Kidney epithelial cell (primary cell): ENCODE results near the gene LRRC7. TPM values are rescaled to one million over a fixed set of nuclear protein-coding genes. Genes with fewer than 3 reads are reported as not detected.

Experiments used
- DNase-seq: peaks from one replicate; pipeline ENCODE4 v3.0.0-alpha.2; 2010; ENCODE audit warnings: low read depth
- H3K27me3 ChIP-seq: 2 replicates; pipeline ENCODE4 v1.6.0; 2011; ENCODE audit warnings: low read length; ENCODE audit not compliant: control insufficient read depth, insufficient read depth
- H3K36me3 ChIP-seq: 2 replicates; pipeline ENCODE4 v1.5.1; 2011; ENCODE audit warnings: low read length; ENCODE audit not compliant: control insufficient read depth, insufficient read depth
- H3K4me3 ChIP-seq: 2 replicates; pipeline ENCODE4 v1.5.1; 2011; ENCODE audit warnings: low read depth, mild to moderate bottlenecking, control low read depth, low read length
- total RNA-seq: library from RNA; depleted of rRNA; stranded (reverse); fragments of >200 nt; gene quantifications from 2 replicates; pipeline ENCODE4 v1.2.3, GENCODE V29; 2015
- TF ChIP-seq, protein P1 (sequence below): IDR thresholded peaks from 2 replicates; pipeline ENCODE4 v1.5.1; 2011; ENCODE audit warnings: mild to moderate bottlenecking, moderate library complexity, low read length, control low read depth, inconsistent platforms; ENCODE audit not compliant: insufficient read depth, poor library complexity, severe bottlenecking

Gene LRRC7
- total RNA-seq, 1 donor from 2014 or later, result 0.04 TPM

DNA sequence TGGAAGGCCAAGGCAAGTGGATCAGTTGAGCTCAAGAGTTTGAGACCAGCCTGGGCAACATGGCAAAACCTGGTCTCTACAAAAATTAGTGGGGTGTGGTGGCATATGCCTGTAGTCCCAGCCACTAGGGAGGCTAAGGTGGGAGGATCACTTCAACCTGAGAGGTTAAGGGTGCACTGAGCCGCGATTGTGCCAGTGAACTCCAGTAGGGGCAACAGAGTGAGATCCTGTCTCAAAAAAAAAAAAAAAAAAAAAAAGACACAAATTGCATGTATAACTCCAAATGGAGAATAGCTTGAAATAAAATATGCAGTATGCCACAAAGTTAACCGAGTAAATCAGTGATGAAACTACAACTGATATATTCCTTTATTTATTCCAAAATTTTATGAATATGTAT lies 586.0 kb downstream of the LRRC7 start:
- H3K36me3 ChIP-seq, result no peaks in the 10 kb centered on the region
- TF ChIP-seq, protein P1, sequence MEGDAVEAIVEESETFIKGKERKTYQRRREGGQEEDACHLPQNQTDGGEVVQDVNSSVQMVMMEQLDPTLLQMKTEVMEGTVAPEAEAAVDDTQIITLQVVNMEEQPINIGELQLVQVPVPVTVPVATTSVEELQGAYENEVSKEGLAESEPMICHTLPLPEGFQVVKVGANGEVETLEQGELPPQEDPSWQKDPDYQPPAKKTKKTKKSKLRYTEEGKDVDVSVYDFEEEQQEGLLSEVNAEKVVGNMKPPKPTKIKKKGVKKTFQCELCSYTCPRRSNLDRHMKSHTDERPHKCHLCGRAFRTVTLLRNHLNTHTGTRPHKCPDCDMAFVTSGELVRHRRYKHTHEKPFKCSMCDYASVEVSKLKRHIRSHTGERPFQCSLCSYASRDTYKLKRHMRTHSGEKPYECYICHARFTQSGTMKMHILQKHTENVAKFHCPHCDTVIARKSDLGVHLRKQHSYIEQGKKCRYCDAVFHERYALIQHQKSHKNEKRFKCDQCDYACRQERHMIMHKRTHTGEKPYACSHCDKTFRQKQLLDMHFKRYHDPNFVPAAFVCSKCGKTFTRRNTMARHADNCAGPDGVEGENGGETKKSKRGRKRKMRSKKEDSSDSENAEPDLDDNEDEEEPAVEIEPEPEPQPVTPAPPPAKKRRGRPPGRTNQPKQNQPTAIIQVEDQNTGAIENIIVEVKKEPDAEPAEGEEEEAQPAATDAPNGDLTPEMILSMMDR, result no peak
- no peak overlapping the region for H3K4me3 ChIP-seq
- DNase-seq, result no peak
- no peaks in the 10 kb centered on the region for H3K27me3 ChIP-seq

DNA sequence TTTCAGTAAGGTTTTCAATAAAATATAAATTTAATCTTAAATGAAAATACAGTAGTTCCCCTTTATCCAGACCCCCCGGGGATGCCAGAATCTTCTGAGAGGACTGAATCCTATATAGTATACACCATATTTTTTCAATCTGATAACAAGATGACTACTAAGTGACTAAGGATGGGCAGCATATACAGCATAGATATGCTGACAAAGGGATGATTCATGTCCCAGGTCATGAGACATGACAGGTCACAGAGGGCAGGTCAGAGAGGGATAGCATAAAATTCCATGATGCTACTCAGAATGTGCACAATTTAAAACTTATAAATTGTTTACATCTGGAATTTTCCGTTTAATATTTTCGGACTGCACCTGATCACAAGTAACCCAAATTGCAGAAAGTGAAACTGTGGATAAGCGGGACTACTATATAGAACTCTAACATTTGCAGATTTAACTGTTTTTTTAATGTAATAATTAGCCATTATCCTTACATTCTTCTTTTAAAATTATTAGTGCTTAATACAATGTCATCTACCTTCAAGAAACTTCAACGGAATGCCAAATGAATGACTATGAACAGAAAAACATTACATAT lies 588.9 kb downstream of the LRRC7 start:
- no peak for DNase-seq
- H3K27me3 ChIP-seq, result no peaks in the 10 kb centered on the region
- no peaks in the 10 kb centered on the region for H3K36me3 ChIP-seq
- H3K4me3 ChIP-seq, result no peak overlapping the region
- TF ChIP-seq, protein P1, result no peak

DNA sequence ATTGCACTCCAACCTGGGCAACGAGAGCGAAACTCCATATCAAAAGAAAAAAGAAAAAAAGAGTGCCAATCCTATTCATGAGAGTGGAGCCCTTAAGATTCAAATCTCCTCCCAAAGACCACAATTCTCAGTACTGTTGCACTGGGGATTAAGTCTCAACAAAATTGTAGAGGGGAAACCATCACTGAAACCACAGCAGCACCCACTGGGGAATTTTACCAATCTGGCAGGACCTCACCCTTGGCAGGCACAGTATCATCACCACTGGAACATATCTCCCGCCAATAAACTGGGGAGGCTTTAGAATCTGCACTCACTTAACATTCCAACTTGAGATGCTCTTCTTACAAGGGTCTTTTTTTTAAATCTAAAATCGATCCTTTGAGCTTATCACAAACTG lies 596.6 kb downstream of the LRRC7 start:
- TF ChIP-seq, protein P1, result no peak
- no peaks in the 10 kb centered on the region for H3K36me3 ChIP-seq
- no peak for DNase-seq
- no peak overlapping the region for H3K4me3 ChIP-seq
- H3K27me3 ChIP-seq, result no peaks in the 10 kb centered on the region

DNA sequence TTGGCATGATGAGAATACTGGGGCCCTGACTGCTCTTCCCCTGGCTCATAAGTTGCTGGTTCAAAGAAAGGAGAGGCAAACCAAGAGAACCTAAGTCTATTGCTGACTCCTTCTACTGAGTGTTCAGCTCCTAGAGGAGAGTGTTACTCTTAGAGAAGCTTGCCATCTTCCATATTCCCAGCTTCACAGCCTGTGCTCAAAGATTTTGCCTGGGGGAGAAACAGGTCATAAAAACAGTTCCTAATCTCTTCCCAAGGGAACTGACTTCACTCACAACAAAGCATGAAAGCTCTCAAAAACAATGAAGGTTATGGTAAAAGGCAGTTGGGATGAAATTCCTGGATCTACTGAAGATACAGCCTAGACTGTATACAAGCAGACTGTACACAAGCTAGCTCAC lies 600.6 kb downstream of the LRRC7 start:
- H3K4me3 ChIP-seq, result no peak overlapping the region
- TF ChIP-seq, protein P1, result no peak
- H3K36me3 ChIP-seq, result no peaks in the 10 kb centered on the region
- no peak for DNase-seq
- H3K27me3 ChIP-seq, result no peaks in the 10 kb centered on the region

DNA sequence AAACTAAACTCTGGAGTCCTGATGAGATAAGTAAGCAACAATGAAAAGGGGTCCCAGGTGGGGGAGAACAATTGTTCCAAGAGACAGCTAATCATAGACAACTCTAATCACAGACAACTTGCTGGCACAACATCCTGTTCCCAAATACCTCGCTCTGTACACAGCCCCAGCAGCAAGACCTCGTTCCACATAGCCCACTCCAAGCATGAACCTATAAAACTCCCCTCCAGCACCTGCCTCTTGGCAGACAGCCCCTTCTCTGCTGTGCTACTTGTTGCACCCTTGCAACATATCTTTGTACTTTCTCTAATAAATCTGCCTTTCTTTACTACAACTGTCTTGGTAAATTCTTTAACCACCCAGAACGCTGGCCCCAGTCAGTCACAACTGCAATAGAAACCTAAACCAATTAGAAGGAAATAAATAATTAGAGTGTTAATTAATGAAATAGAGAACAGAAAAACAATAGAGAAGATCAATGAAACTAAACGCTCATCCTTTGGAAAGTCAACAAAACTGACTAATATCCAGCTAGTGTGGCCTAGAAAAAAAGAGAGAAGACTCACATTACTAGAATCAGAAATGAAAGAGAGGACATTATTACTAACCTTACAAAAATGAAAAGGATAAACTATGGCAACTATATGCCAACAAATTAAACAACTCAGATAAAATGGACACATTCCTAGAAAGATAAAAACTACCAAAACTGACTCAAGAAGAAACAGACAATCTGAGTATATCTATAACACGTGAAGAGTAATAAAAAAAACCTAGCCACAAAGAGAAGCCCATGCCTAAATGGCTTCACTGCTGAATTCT lies 601.5 kb downstream of the LRRC7 start:
- TF ChIP-seq, protein P1, result no peak
- no peak for DNase-seq
- Histone ChIP-seq H3K4me3 (no peak overlapping the region), H3K27me3 (no peaks in the 10 kb centered on the region), H3K36me3 (no peaks in the 10 kb centered on the region)
